MM.1S (cell line): ENCODE data around the gene CARD11.

Experiments
- DNase-seq: peaks from one replicate; pipeline ENCODE4 v3.0.0-alpha.2; 2015
- H2AFZ ChIP-seq: fragments of 300-600 bp; sonication (generic); 2 replicates; pipeline ENCODE4 v1.6.0; 2016; ENCODE audit warnings: antibody characterized with exemption, low read length
- H3F3A ChIP-seq: fragments of 300-600 bp; sonication (generic); 2 replicates; pipeline ENCODE4 v1.6.1; 2016; ENCODE audit warnings: mild to moderate bottlenecking, antibody characterized with exemption, low read length, moderate library complexity, mixed read lengths; ENCODE audit not compliant: insufficient read depth
- H3K27ac ChIP-seq: fragments of 300-600 bp; sonication (generic); 2 replicates; pipeline ENCODE4 v1.5.1; 2016; ENCODE audit warnings: mild to moderate bottlenecking, low read length
- H3K27me3 ChIP-seq: fragments of 300-600 bp; sonication (generic); replicated peaks from 2 replicates; pipeline ENCODE4 v1.6.0; 2016; ENCODE audit warnings: low read length; ENCODE audit not compliant: insufficient read depth
- H3K36me3 ChIP-seq: fragments of 300-600 bp; sonication (generic); replicated peaks from 2 replicates; pipeline ENCODE4 v1.6.1; 2016; ENCODE audit warnings: mild to moderate bottlenecking, low read length, mixed read lengths; ENCODE audit not compliant: insufficient read depth
- H3K4me1 ChIP-seq: fragments of 300-600 bp; sonication (generic); 2 replicates; pipeline ENCODE4 v1.6.1; 2016; ENCODE audit warnings: low read length, mixed read lengths
- H3K4me2 ChIP-seq: fragments of 300-600 bp; sonication (generic); 2 replicates; pipeline ENCODE4 v1.6.0; 2016; ENCODE audit warnings: low read depth, low read length
- H3K4me3 ChIP-seq: fragments of 300-600 bp; sonication (generic); 2 replicates; pipeline ENCODE4 v1.5.1; 2016; ENCODE audit warnings: low read length, mixed read lengths
- H3K79me2 ChIP-seq: fragments of 300-600 bp; sonication (generic); 2 replicates; pipeline ENCODE4 v1.6.1; 2016; ENCODE audit warnings: mixed run types, low read length, mixed read lengths
- H3K9ac ChIP-seq: fragments of 300-600 bp; sonication (generic); 2 replicates; pipeline ENCODE4 v1.6.1; 2016; ENCODE audit warnings: low read length, mixed read lengths
- H3K9me2 ChIP-seq: fragments of 300-600 bp; sonication (generic); replicated peaks from 2 replicates; pipeline ENCODE4 v1.6.1; 2016; ENCODE audit warnings: mild to moderate bottlenecking, low read length, mixed read lengths; ENCODE audit not compliant: insufficient read depth
- H3K9me3 ChIP-seq: fragments of 300-600 bp; sonication (generic); replicated peaks from 2 replicates; pipeline ENCODE4 v1.6.1; 2016; ENCODE audit warnings: mild to moderate bottlenecking, low read length, mixed read lengths; ENCODE audit not compliant: insufficient read depth
- H4K20me1 ChIP-seq: fragments of 300-600 bp; sonication (generic); 2 replicates; pipeline ENCODE4 v1.6.1; 2016; ENCODE audit warnings: mild to moderate bottlenecking, low read length, moderate library complexity, mixed read lengths; ENCODE audit not compliant: insufficient read depth
- EZH2 ChIP-seq: fragments of 300-600 bp; sonication (generic); optimal IDR thresholded peaks from 2 replicates; pipeline ENCODE3; 2017; ENCODE audit warnings: low read depth, mild to moderate bottlenecking, antibody characterized with exemption, low read length, mixed read lengths
- EZH2phosphoT487 ChIP-seq: fragments of 300-600 bp; sonication (generic); IDR thresholded peaks from 2 replicates; pipeline ENCODE4 v1.6.1; 2018; ENCODE audit warnings: antibody characterized with exemption, low read length
- TF ChIP-seq, protein P1 (sequence below): fragments of 300-600 bp; sonication (generic); IDR thresholded peaks from 2 replicates; pipeline ENCODE4 v1.5.1; 2016; ENCODE audit warnings: antibody characterized with exemption, low read length, mixed read lengths

Gene CARD11

DNA sequence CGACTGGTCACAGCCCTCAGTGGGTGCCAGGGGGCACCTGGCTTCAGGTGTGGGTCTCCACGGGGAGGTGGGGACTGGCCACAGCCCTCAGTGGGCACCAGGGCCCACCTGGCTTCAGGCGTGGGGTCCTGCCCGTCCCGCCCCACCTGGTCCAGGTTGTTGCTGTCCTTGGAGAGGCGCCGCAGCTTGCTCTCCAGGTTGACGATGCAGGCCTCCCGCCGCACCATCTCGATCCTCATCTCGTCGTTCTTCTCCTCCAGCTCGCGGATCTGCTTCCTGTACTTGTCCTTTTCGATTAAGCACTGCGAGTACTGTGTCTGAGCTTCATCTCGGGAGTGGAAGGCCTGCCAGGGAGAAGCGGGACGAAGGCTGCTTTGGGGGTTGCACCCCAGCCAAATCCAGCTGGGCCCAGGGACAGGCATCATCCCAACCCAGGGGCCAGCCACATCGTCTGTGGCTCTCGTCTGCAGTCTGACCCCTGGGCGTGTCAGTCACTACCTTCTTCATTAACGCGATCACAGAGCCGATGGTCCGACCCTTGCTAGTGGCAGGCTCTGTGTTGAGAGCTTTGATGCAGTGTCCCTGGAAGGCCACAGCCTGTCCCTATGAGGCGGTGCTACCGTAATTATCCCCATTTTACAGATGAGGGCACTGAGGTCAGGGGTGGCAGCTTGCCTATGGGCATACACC lies 106.6 kb downstream of the CARD11 start:
- Histone ChIP-seq H3F3A (no peaks in the 10 kb centered on the region), H4K20me1 (no peaks in the 10 kb centered on the region), H2AFZ (no peak overlapping the region), H3K9me2 (no peaks in the 10 kb centered on the region), H3K27ac (no peak overlapping the region), H3K79me2 (no peaks in the 10 kb centered on the region), H3K36me3 (no peaks in the 10 kb centered on the region), H3K4me1 (no peaks in the 10 kb centered on the region), H3K27me3 (no peaks in the 10 kb centered on the region), H3K9ac (no peak overlapping the region), H3K4me3 (no peak overlapping the region), H3K4me2 (no peak overlapping the region), H3K9me3 (no peaks in the 10 kb centered on the region)
- DNase-seq: no peak
- TF ChIP-seq, protein P1, sequence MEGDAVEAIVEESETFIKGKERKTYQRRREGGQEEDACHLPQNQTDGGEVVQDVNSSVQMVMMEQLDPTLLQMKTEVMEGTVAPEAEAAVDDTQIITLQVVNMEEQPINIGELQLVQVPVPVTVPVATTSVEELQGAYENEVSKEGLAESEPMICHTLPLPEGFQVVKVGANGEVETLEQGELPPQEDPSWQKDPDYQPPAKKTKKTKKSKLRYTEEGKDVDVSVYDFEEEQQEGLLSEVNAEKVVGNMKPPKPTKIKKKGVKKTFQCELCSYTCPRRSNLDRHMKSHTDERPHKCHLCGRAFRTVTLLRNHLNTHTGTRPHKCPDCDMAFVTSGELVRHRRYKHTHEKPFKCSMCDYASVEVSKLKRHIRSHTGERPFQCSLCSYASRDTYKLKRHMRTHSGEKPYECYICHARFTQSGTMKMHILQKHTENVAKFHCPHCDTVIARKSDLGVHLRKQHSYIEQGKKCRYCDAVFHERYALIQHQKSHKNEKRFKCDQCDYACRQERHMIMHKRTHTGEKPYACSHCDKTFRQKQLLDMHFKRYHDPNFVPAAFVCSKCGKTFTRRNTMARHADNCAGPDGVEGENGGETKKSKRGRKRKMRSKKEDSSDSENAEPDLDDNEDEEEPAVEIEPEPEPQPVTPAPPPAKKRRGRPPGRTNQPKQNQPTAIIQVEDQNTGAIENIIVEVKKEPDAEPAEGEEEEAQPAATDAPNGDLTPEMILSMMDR: no peak
- TF ChIP-seq EZH2 (no peak), EZH2phosphoT487 (no peak)

DNA sequence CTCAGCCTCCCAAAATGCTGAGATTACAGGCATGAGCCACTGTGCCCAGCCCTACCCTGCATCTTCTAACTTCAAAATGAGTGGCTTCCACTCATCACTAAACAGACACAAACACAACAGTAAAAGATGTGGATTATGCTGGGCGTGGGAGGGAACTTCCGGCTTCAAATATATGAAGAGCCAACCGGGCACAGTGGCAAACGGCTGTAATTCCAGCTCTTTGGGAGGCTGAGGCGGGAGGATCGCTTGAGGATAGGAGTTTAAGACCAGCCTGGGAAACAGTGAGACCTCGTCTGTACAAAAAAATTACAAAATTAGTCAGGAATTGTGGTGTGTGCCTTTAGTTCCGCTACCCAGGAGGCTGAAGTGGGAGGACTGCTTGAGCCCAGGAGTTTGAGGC lies 107.4 kb downstream of the CARD11 start:
- Histone ChIP-seq H4K20me1 (no peaks in the 10 kb centered on the region), H3K9me3 (no peaks in the 10 kb centered on the region), H3K27ac (no peak overlapping the region), H3K79me2 (no peaks in the 10 kb centered on the region), H3K4me3 (no peak overlapping the region), H3K4me2 (no peak overlapping the region), H3K27me3 (no peaks in the 10 kb centered on the region), H3F3A (no peaks in the 10 kb centered on the region), H2AFZ (no peak overlapping the region), H3K4me1 (no peaks in the 10 kb centered on the region), H3K9me2 (no peaks in the 10 kb centered on the region), H3K9ac (no peak overlapping the region), H3K36me3 (no peaks in the 10 kb centered on the region)
- DNase-seq: no peak
- no peak for TF ChIP-seq EZH2phosphoT487
- TF ChIP-seq EZH2: no peak
- TF ChIP-seq, protein P1: no peak

DNA sequence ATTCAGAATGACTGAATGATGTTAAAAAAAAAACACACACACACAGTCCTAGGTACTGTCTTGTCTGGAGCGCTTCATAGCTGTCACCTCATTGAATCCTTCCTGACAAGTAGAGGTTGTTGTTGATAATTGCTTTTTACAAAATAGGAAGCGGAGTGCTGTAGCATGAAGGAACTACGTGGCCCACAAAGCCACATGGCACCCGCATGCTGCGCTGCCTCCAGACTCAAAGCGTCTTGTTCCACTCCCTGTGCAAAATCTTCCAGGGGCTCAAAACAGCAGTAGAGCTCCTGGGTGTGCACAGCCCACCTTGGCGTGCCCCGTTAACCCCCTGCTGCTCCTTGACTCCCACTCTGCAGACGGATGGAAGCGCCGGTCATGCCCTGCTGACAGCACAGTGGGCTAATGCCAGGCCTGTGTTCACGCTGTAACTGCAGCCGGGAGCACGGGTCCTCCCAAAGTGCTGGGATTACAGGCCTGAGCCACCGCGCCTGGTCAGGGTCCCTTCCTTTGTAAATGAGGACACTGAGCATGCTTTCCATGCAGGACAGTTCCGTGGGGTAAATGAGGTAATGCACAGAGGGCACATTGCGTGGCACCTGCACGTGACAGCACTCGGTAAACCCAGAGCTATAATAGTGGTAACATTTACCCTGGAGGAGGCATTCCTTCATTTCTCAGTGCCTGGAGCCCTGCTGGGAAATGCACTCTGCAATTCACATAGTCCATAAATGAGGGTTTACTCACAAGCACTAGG lies 108.5 kb downstream of the CARD11 start:
- Histone ChIP-seq H3K9ac (no peak overlapping the region), H3K4me1 (no peaks in the 10 kb centered on the region), H3K9me2 (no peaks in the 10 kb centered on the region), H3K4me3 (no peak overlapping the region), H3K27ac (no peak overlapping the region), H4K20me1 (no peaks in the 10 kb centered on the region), H2AFZ (no peak overlapping the region), H3K4me2 (no peak overlapping the region), H3K79me2 (no peaks in the 10 kb centered on the region), H3K27me3 (no peaks in the 10 kb centered on the region), H3F3A (no peaks in the 10 kb centered on the region), H3K9me3 (no peaks in the 10 kb centered on the region), H3K36me3 (no peaks in the 10 kb centered on the region)
- TF ChIP-seq, protein P1: no peak
- TF ChIP-seq EZH2phosphoT487: no peak
- TF ChIP-seq EZH2: no peak
- DNase-seq: no peak
